HepG2 (cell line): ENCODE data around the gene CBX6. TPM values are rescaled to one million over a fixed set of nuclear protein-coding genes. Genes with fewer than 3 reads are reported as not detected.

Source experiments
- ATAC-seq: fragments of 200-7000 bp; cut with Tn5 transposase; 3 replicates; pipeline ENCODE4 v1.9.1; 2020; ENCODE audit warnings: mild to moderate bottlenecking, moderate library complexity
- BruUV-seq: library from RNA; stranded (reverse); fragments of 400-500 nt; replicated peaks from 2 replicates; lab custom pipeline; 2021; lab: Mats Ljungman, UMichigan
- CTCF ChIA-PET: fragments of 300-600 bp; formaldehyde crosslinking; extraction: SDS; loops from one replicate; lab custom pipeline; 2021; ENCODE audit warnings: low total read pairs, inconsistent platforms, low intra/inter-chr PET ratio; lab: Yijun Ruan, JAX
- POLR2A ChIA-PET: fragments of 350-600 bp; sonication (Branson Sonifier 250); formaldehyde crosslinking; loops from one replicate; lab custom pipeline; 2020; ENCODE audit warnings: antibody characterized with exemption, inconsistent platforms; lab: Yijun Ruan, JAX
- DNase-seq: peaks from one replicate; pipeline ENCODE4 v3.0.0-alpha.2; 2015; ENCODE audit warnings: low spot score
- FAIRE-seq: peaks from 3 replicates; lab custom pipeline; 2011; peaks lifted over from hg19 to GRCh38; lab: Jason Lieb, UNC
- H2AFZ ChIP-seq: one replicate; pipeline ENCODE4 v1.6.1; 2011; ENCODE audit warnings: low read length, inconsistent platforms
- H3K27ac ChIP-seq: fragments of 300-600 bp; 3 replicates; pipeline ENCODE4 v1.8.0; 2011; ENCODE audit warnings: mixed run types, mild to moderate bottlenecking, mixed read lengths, low read length, inconsistent platforms; ENCODE audit not compliant: insufficient read depth; ENCODE audit errors: extremely low read length
- H3K27me3 ChIP-seq, 2 experiments: fragments of 200-600 bp in 1 of 2; 2 replicates in 1 of 2; 3 replicates in 1 of 2; pipeline versions ENCODE4 v1.6.0 to v1.8.0; 2011; ENCODE audit warnings: low read length in 2 of 2, mild to moderate bottlenecking in 2 of 2, moderate library complexity in 2 of 2, inconsistent platforms in 1 of 2; ENCODE audit not compliant: insufficient read depth in 2 of 2, control insufficient read depth in 1 of 2
- H3K36me3 ChIP-seq, 2 experiments: fragments of 200-600 bp in 1 of 2; replicated peaks in 1 of 2; 2 replicates in 1 of 2; 3 replicates in 1 of 2; pipeline versions ENCODE4 v1.5.1 to v1.8.0; 2011; ENCODE audit warnings: low read length in 2 of 2, inconsistent platforms in 1 of 2; ENCODE audit not compliant: insufficient read depth in 2 of 2, control insufficient read depth in 1 of 2
- H3K4me1 ChIP-seq: 2 replicates; pipeline ENCODE4 v1.5.1; 2012; ENCODE audit warnings: low read length, inconsistent platforms; ENCODE audit not compliant: insufficient read depth
- H3K4me2 ChIP-seq: 2 replicates; pipeline ENCODE4 v1.6.0; 2011; ENCODE audit warnings: low read depth, low read length, inconsistent platforms
- H3K4me3 ChIP-seq, 3 experiments: fragments of 200-600 bp in 1 of 3; sonication (generic), shearing (Covaris generic) in 1 of 3; replicated peaks in 1 of 3; 2 replicates each; pipeline ENCODE4 v1.5.1; 2011 to 2016; ENCODE audit warnings: low read length in 3 of 3, inconsistent platforms in 2 of 3, low read depth in 2 of 3, mild to moderate bottlenecking in 2 of 3, control low read depth in 1 of 3, mixed read lengths in 1 of 3; ENCODE audit not compliant: insufficient read depth in 1 of 3
- H3K79me2 ChIP-seq: one replicate; pipeline ENCODE4 v1.6.1; 2011; ENCODE audit warnings: low read length, inconsistent platforms; ENCODE audit not compliant: insufficient read depth
- H3K9ac ChIP-seq: 2 replicates; pipeline ENCODE4 v1.6.0; 2011; ENCODE audit warnings: mild to moderate bottlenecking, low read depth, low read length, inconsistent platforms; ENCODE audit not compliant: insufficient read depth
- H3K9me3 ChIP-seq: 2 replicates; pipeline ENCODE4 v1.5.1; 2012; ENCODE audit warnings: mild to moderate bottlenecking, low read length
- H4K20me1 ChIP-seq: 2 replicates; pipeline ENCODE4 v1.6.0; 2011; ENCODE audit warnings: inconsistent platforms, mild to moderate bottlenecking, low read length, moderate library complexity; ENCODE audit not compliant: insufficient read depth
- ARNT2 ChIP-seq: sonication (generic); formaldehyde crosslinking; IDR thresholded peaks from 2 replicates; pipeline ENCODE4 v1.8.0; 2022; ENCODE audit warnings: mild to moderate bottlenecking, low read depth, missing genetic modification reagents, moderate library complexity
- FOSL2 ChIP-seq: sonication (generic); formaldehyde crosslinking; IDR thresholded peaks from 2 replicates; pipeline ENCODE4 v1.4.0; 2020; ENCODE audit warnings: missing genetic modification reagents
- GTF3A ChIP-seq: sonication (generic); formaldehyde crosslinking; conservative IDR thresholded peaks from 2 replicates; pipeline ENCODE4 v1.4.0; 2020; ENCODE audit warnings: mild to moderate bottlenecking, missing genetic modification reagents
- HDAC6 ChIP-seq: fragments of 200-600 bp; sonication (generic); IDR thresholded peaks from 2 replicates; pipeline ENCODE4 v1.7.0; 2017; ENCODE audit warnings: mild to moderate bottlenecking, antibody characterized with exemption, low read length, low read depth
- JARID2 ChIP-seq: sonication (generic); formaldehyde crosslinking; IDR thresholded peaks from 2 replicates; pipeline ENCODE4 v1.8.1; 2023; ENCODE audit warnings: missing genetic modification reagents, inconsistent platforms; ENCODE audit not compliant: insufficient replicate concordance
- KDM5B ChIP-seq: sonication (generic); formaldehyde crosslinking; IDR thresholded peaks from 2 replicates; pipeline ENCODE4 v1.4.0; 2020; ENCODE audit warnings: missing genetic modification reagents, mild to moderate bottlenecking, borderline replicate concordance
- LRRFIP1 ChIP-seq: sonication (generic); formaldehyde crosslinking; conservative IDR thresholded peaks from 2 replicates; pipeline ENCODE4 v1.4.0; 2020; ENCODE audit warnings: missing genetic modification reagents
- NCOA5 ChIP-seq: sonication (generic); formaldehyde crosslinking; IDR thresholded peaks from 2 replicates; pipeline ENCODE4 v1.4.0; 2020; ENCODE audit warnings: missing genetic modification reagents
- NONO ChIP-seq, 2 experiments: fragments of 450-650 bp in 1 of 2; sonication (generic) in 1 of 2; formaldehyde crosslinking in 1 of 2; IDR thresholded peaks in 1 of 2; conservative IDR thresholded peaks in 1 of 2; 2 replicates each; pipeline versions ENCODE4 v1.6.1 to v1.8.0; 2017 to 2022; ENCODE audit warnings: mild to moderate bottlenecking in 1 of 2, missing genetic modification reagents in 1 of 2, moderate library complexity in 1 of 2
- RFX1 ChIP-seq: fragments of 450-650 bp; IDR thresholded peaks from 2 replicates; pipeline ENCODE4 v1.6.1; 2017
- RNF219 ChIP-seq: sonication (generic); formaldehyde crosslinking; IDR thresholded peaks from 2 replicates; pipeline ENCODE4 v1.5.0; 2020; ENCODE audit warnings: mild to moderate bottlenecking, missing genetic modification reagents
- SP1 ChIP-seq, 2 experiments: fragments of 450-650 bp in 1 of 2; sonication (generic) in 1 of 2; formaldehyde crosslinking in 1 of 2; IDR thresholded peaks; 2 replicates each; pipeline versions ENCODE4 v1.4.0 to v1.6.1; 2016 to 2020; ENCODE audit warnings: missing genetic modification reagents in 1 of 2
- ZFP90 ChIP-seq: sonication (generic); formaldehyde crosslinking; IDR thresholded peaks from 2 replicates; pipeline ENCODE4 v1.8.0; 2022; ENCODE audit warnings: missing genetic modification reagents, mild to moderate bottlenecking, inconsistent platforms, borderline replicate concordance
- ZNF143 ChIP-seq: sonication (generic); formaldehyde crosslinking; IDR thresholded peaks from 2 replicates; pipeline ENCODE4 v1.4.0; 2020; ENCODE audit warnings: missing genetic modification reagents
- ZNF275 ChIP-seq: sonication (generic); formaldehyde crosslinking; IDR thresholded peaks from 2 replicates; pipeline ENCODE4 v1.8.0; 2022; ENCODE audit warnings: missing genetic modification reagents, mild to moderate bottlenecking, inconsistent platforms, borderline replicate concordance
- ZNF282 ChIP-seq: fragments of 450-650 bp; IDR thresholded peaks from 2 replicates; pipeline ENCODE4 v1.6.1; 2018; ENCODE audit not compliant: partially characterized antibody
- ZNF501 ChIP-seq: sonication (generic); formaldehyde crosslinking; IDR thresholded peaks from 2 replicates; pipeline ENCODE4 v1.5.1; 2020; ENCODE audit warnings: mild to moderate bottlenecking, moderate library complexity, missing genetic modification reagents
- ZNF547 ChIP-seq: sonication (generic); formaldehyde crosslinking; IDR thresholded peaks from 2 replicates; pipeline ENCODE4 v1.5.1; 2020; ENCODE audit warnings: mild to moderate bottlenecking, missing genetic modification reagents
- WGBS: methylation state at CpG from one replicate; pipeline ENCODE4 v1.1.6; 2017; ENCODE audit warnings: low lambda C conversion rate; 5-methylcytosine and 5-hydroxymethylcytosine counted together
- in situ Hi-C: cut with HindIII; loops from 2 replicates; pipeline ENCODE4 v1.10.0; 2017; ENCODE audit warnings: low pct_unique_long_range_greater_than_20kb; ENCODE audit not compliant: extremely low pct_ligation_motif_present
- intact Hi-C: fragments of 100-400 bp; cut with micrococcal nuclease; formaldehyde crosslinking; loops from one replicate; pipeline ENCODE4 v1.10.0; 2022; ENCODE audit not compliant: unreplicated experiment
- polyA plus RNA-seq, 8 experiments: library from polyadenylated mRNA; depleted of rRNA in 3 of 8; stranded (reverse) in 7 of 8; unstranded in 1 of 8; fragments of >200 nt; fragmentation: Illumina TruSeq in 4 of 8; extraction: Trizol in 4 of 8; gene quantifications; 2 replicates each; pipeline versions ENCODE4 v1.2.1 to v1.2.3, GENCODE V29; 2011 to 2016; ENCODE audit warnings: low read depth in 4 of 8, missing spikeins in 1 of 8, mixed read lengths in 1 of 8; ENCODE audit not compliant: insufficient read depth in 1 of 8
- total RNA-seq, 5 experiments: library from RNA; depleted of rRNA; stranded (reverse); fragments of >200 nt; fragmentation: Illumina TruSeq; extraction: Trizol; gene quantifications; 2 replicates each; pipeline ENCODE4 v1.2.3, GENCODE V29; 2016; ENCODE audit warnings: low read depth in 1 of 5

CBX6 gene
- total and polyA plus RNA-seq, 2 of the 13 experiments (the other 11 are each of a cell fraction or from before 2014, with no cell fraction given): 1.7 to 6.5 TPM

- no peaks in the 10 kb centered on the region for H4K20me1 ChIP-seq
- H3K27me3 ChIP-seq: no peaks in the 10 kb centered on the region
- H3K27ac ChIP-seq: no peak overlapping the region
- 55% methylated on average over 15 of the region's 23 CpGs for WGBS
- POLR2A ChIA-PET: interaction anchor here (1.0 to 2.1 kb wide), 2 partner anchors 16 to 91 kb away, joined by 3 to 5 read pairs; no protein-coding TSS in a partner anchor
- no peaks in the 10 kb centered on the region for H3K9me3 ChIP-seq
- intact Hi-C loops (no loop called here), in situ Hi-C loops (no loop called here)
- peaks cover 58% of the 10 kb centered on the region for H3K4me1 ChIP-seq
- ATAC-seq (peak; percentile 62), DNase-seq (peak; percentile 38), FAIRE-seq (no peak)
- CTCF ChIA-PET: no interaction called here
- no TSS peak for BruUV-seq
- H3K79me2 ChIP-seq: no peaks in the 10 kb centered on the region
- H3K9ac ChIP-seq: no peak overlapping the region
- no peak overlapping the region for H2AFZ ChIP-seq
- no peaks in the 10 kb centered on the region for H3K36me3 ChIP-seq
- peak overlapping the region; percentile 46 for H3K4me2 ChIP-seq
- no peak overlapping the region for H3K4me3 ChIP-seq
- TF ChIP-seq HDAC6 (no peak), NONO (IDR thresholded peaks at IDR 0.05) (no peak), NONO (CRISPR knock-in tag; conservative IDR thresholded peaks at IDR 0.05) (peak; percentile 55), ZNF275 (no peak), ZFP90 (CRISPR knock-in tag) (no peak), KDM5B (no peak), NCOA5 (CRISPR knock-in tag) (no peak), FOSL2 (no peak), JARID2 (no peak), ARNT2 (0 out of 2 replicates have a peak, but pooled peaks have one; percentile 20), SP1 (IDR thresholded peaks at IDR 0.05) (no peak), SP1 (CRISPR knock-in tag; IDR thresholded peaks at IDR 0.05) (no peak), RFX1 (no peak), RNF219 (no peak), ZNF501 (CRISPR knock-in tag) (no peak), LRRFIP1 (CRISPR knock-in tag) (no peak), ZNF282 (no peak), ZNF143 (CRISPR knock-in tag) (no peak), GTF3A (CRISPR knock-in tag) (no peak), ZNF547 (CRISPR knock-in tag) (no peak)
Observed at GRCh38 chr22:38860283-38861169, 11.5 kb downstream of the CBX6 start.
